GM18502 (cell line): ENCODE data around the gene FHL2.
A peak's percentile ranks its signal among the peaks of the same experiment; 100 is the strongest.

Experiments used
- ATAC-seq: cut with Tn5 transposase; IDR thresholded peaks from one replicate; pipeline ENCODE4 v1.9.1; 2021; ENCODE audit warnings: mild to moderate bottlenecking; ENCODE audit not compliant: unreplicated experiment, poor library complexity

The FHL2 gene

GRCh38 chr2:105381101-105381668 is 17.7 kb downstream of the FHL2 start:
- no peak for ATAC-seq

- no peak for ATAC-seq
These were observed 18.3 kb downstream of the FHL2 start for GRCh38 chr2:105380432-105381100.

- ATAC-seq = no peak
These were observed 19.1 kb downstream of the FHL2 start for GRCh38 chr2:105379741-105380186.

GRCh38 chr2:105378921-105379383 is 19.9 kb downstream of the FHL2 start:
- no peak for ATAC-seq

DNA sequence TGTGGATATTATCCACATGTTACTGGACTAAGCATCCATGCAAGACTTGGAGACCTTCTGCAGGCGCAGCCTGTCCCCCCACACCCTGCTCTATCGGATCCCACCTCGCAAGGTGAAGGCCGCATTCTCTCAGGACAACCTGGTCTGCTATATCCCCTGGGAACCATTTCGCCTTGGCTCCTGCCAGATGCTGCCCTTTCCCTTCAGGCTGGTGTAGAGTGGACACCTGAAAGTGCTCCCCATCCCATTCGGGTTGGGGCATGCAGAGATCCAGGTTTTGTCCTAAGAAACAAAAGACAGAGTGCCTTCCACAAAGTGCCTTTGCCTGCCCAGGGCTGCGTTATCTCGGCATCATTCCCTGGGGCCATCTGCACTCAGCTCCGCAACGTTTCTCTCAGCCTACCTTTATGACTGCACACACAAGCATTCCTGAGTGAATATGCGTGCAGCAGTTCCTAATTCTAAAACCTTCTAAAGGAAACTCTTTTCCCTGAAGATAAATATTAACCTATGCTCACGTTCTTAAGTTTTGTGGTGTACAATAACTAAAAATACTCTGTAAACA is 20.5 kb downstream of the FHL2 start:
- ATAC-seq = no peak

DNA sequence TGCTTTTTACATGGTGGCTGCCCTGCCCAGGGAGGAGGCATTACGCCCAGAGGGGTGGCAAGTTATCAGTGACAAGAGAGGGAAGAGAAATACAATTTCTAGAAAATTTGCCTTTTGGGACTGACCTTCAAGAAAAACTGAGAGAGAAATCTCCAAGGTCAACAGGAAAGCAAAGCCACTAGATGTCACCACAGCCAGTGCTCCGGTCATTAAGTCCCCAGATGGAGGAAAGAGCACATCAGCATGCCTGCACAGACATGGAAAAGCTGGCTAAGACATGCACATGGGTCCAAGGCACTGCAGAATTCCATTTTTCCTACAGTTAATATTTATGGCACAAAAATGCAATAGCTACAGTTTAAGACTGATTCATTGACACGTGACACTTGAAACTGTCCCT is 21.0 kb downstream of the FHL2 start:
- no peak for ATAC-seq

DNA sequence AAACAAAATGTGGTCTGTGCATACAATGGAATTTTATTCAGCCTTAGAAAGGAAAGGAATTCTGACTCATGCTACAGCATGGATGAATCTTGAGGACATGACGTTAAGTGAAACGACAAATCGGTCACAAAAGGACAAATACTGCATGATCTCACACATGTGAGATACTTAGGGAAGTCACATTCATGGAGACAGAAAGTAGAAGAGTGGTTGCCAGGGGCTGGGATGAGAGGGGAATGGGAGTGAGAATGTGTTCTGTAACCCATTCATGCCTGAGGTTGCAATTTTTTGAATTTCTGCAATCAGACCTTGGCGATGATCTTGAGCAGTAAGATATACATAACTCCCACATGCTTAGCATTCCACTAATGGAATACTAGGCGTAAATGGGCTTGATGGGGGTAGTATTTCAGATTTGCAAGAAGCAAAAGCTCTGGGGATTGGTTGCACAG is 22.0 kb downstream of the FHL2 start:
- no peak for ATAC-seq

DNA sequence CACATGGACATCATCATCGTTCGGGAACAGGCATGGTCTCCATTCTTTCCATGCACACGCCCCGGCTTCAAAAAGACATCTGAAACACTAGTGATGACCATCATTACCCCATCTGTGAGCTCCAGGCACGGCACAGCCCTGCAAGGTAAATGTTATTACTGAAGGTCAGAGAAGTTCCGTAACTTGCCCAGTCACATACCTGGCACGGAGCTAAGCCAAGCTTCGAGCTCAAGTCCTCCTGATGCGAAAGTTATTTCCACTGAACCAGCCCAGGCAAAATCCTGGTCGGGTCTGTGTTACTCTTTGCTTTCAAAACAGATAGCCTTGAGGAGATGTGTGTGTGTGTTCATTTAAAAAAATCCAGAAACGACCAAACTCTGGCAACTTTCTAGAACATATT is 22.8 kb downstream of the FHL2 start:
- ATAC-seq = no peak

- no peak for ATAC-seq
These were observed 23.8 kb downstream of the FHL2 start for GRCh38 chr2:105375001-105375561.

- peak; percentile 83 for ATAC-seq
These were observed 24.9 kb downstream of the FHL2 start for GRCh38 chr2:105373895-105374401.

DNA sequence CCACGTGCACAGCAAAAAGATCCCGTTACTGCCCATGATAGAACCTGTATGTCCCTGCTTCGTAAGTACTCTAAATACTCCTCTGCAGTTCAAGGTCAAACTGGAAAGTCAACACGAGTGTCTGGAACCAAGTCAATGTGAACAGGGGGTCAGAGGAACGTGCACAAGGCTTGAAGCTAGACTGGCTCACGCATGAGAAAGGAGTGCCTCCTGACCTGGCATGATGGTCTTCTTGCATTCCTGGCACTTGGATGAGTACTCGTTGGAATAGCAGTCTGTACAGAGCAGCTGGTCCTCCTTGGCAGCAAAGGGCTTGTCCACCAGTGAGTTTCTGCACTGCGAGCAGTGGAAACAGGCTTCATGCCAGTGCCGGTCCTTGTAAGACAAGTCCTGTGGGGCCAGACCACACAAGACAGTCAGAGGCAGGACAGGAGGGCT is 25.5 kb downstream of the FHL2 start:
- ATAC-seq = no peak

- no peak for ATAC-seq
These were observed 27.0 kb downstream of the FHL2 start for GRCh38 chr2:105371810-105372209.

DNA sequence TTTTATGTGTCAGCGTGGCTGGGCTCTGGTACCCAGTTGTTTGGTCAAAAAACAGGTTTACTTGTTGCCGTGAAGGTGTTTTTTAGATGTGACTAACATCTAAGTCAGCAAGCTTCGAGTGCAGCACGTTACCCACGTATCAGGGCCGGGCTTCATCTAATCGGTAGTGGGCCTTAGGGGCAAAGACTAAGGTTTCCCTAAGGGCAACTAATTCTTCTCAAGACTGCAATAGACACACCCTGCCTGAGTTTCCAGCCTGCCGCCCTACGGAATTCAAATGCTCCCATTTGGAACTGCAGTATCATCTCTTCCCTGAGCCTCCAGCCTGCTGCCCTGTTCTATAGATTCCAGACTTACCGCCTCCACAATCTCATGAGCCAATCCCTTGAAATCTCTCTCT is 27.7 kb downstream of the FHL2 start:
- no peak for ATAC-seq

DNA sequence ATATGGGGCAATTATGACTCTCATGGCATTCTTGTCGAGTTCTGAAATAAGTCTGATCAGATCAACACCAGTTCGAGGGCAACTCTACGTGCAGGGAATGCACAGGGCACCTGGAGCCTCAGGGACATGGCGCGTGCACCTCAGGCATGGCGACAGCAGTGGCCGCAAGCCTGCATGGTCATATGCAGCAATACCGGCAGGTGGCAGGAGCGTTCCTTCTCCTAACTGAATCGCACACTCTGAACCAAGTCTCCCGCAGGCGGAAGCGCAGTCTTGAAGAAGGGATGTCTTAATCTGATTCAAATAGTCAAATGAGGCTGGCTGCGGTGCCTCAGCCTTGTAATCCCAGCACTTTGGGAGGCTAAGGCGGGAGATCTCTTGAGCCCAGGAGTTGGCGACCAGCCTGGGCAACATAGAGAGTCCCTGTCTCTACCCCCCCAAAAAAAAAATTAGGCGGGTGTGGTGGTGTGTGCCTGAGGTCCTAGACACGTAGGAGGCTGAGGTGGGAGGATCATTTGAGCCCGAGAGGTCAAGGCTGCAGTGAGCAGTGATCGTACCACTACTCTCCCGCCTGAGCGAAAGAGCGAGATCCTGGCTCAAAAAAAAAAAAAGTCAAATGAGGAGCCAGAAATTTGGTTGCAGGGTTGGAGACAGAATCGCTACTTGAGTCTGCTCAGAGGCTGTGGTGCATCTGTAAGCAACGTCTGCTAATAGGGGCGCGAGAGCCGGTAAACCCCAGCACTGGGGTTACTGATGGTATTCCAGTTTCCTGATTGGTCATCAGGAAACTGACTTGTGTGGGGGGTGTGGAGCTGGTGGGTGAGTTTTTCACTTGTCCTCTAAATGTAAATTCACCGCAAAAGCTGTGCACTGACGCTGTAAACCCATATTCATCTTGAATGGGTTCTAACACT is 28.8 kb downstream of the FHL2 start:
- peak; percentile 95 for ATAC-seq

DNA sequence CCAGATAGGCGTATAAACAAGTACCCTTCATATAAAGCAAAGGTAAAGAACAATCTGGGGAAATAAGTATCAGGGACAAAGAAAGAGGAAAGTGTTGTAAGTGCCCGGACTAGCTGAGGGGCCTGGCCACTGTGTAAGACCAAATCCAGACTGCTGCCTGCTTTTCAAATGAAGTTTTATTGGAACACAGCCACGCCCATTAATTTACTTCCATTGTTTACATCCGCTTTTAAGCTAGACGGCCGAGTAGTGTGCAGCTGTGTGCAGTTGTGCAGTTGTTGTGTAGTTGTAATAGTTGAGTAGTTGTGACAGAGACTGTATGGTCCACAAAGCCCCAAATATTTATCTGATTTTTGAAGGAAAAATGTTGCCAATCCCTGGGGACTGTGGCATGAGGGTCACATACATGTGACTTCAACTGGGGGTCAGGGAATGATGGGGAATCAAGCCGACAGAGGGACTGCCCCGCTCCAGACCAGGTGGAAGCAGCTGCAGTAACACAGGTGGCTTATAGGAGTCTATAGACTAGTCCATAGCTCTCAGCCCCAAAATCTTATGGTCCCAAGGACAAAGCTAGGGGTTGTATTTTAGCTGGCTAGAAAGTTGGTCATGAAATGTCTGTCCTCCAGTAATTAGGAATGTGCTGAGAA is 30.0 kb downstream of the FHL2 start:
- no peak for ATAC-seq

DNA sequence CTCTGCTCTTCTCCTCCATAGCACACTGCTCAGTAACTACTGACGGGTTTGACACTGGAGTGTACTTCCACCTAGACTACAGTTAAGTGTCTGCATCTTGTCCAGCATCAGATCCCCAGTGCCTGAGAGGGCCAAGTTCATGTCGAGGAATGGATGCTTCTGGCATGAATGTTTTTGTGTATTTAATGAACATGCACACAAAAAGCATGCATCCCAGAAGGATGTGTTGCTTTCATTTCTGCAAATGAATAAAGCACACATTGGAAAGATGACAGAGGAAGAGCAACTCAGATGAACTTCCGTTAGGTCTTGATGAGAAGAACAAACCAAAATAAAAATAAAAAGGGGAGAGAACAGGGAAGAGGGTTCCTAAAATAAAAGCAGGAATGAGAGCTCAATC is 33.6 kb downstream of the FHL2 start:
- no peak for ATAC-seq

DNA sequence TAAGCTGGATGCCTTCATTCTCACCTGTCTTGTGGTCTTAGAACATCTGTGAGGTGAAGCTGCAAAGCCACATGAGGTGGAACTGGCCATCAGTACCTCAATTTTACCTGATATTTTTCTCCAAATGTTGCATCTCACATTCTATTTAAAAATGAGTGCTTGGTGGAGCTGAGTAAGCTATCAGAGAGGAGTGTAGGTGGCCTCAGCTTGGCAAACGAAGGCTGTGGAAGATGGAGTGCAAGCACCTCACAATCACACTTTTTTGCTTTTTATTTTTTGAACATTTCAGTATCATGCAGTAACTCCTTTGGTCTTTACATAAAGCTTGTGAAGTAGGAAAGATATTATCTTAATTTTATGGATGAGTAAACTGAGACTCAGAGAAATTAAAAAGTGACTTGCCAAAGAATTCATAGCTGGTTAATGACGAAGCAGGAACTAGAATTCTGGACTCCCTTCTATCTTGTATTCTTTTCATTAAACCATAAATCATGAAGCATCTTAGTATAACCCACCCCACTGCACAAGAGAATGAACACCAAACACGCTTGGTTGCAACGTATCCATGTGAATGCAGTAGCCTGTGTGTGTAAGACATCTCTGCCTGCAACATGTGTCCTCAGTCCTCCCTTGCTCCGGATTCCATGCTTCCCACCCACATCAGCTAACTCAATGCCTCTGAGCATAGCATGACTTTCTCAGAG is 34.3 kb downstream of the FHL2 start:
- ATAC-seq = no peak

- no peak for ATAC-seq
These were observed 35.8 kb downstream of the FHL2 start for GRCh38 chr2:105362862-105363591.
